ENCODE measurements around the gene HIRIP3.

DNA sequence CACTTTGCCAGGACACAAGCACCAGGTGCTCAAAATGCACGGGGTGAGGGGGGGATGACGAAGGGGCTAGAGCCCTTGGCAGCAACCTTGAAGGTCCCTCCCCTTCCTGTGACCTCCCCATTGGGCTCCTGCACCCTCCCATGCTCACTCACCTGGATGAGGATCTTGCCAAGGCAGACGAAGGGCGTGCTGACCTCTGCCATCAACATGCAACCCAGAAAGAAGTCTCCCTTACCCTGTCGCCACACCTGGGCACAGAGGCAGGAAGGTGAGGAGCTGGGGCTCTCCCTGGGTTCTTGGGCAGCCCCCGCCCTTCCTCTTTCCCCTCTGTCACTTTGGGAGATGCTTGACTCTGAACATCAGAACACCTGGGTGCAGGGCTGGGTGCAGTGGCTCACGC lies 30.2 kb upstream of the HIRIP3 start:
- no peak for TF ChIP-seq POLR2A (IDR thresholded peaks at IDR 0.05)
- TF ChIP-seq, protein P1, sequence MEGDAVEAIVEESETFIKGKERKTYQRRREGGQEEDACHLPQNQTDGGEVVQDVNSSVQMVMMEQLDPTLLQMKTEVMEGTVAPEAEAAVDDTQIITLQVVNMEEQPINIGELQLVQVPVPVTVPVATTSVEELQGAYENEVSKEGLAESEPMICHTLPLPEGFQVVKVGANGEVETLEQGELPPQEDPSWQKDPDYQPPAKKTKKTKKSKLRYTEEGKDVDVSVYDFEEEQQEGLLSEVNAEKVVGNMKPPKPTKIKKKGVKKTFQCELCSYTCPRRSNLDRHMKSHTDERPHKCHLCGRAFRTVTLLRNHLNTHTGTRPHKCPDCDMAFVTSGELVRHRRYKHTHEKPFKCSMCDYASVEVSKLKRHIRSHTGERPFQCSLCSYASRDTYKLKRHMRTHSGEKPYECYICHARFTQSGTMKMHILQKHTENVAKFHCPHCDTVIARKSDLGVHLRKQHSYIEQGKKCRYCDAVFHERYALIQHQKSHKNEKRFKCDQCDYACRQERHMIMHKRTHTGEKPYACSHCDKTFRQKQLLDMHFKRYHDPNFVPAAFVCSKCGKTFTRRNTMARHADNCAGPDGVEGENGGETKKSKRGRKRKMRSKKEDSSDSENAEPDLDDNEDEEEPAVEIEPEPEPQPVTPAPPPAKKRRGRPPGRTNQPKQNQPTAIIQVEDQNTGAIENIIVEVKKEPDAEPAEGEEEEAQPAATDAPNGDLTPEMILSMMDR (IDR thresholded peaks at IDR 0.05) = no peak

All from right lobe of liver (tissue), 4 donors.